HG03442 (cell line): ENCODE measurements around the gene UGT1A5.

Source experiments
- ATAC-seq: cut with Tn5 transposase; IDR thresholded peaks from one replicate; pipeline ENCODE4 v1.9.1; 2021; ENCODE audit warnings: mild to moderate bottlenecking, moderate library complexity; ENCODE audit not compliant: unreplicated experiment

The UGT1A5 gene

DNA sequence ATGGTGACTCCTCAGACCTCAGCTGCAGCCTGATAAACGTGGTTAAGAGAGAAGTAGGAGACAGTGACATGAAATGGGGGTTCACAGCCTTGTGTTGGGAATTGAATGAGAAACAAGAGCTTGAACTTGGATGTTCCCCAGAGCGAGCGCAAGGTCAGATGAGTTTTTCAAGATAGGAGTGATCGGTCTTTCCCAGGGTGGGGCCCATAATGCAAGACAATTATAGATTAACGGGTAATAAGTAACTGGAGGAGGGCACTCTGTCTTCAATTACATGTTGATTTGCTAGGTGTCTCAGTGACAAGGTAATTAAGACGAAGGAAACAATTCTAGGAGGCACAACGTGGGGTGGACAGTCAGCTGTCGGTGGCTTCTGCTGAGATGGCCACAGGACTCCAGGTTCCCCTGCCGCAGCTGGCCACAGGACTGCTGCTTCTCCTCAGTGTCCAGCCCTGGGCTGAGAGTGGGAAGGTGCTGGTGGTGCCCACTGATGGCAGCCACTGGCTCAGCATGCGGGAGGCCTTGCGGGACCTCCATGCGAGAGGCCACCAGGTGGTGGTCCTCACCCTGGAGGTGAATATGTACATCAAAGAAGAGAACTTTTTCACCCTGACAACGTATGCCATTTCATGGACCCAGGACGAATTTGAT, at the start of gene UGT1A5:
Gene UGT1A5 (plus strand): TSS at position 297 of the 651 bp plus-strand sequence. CDS start 85 bp downstream, at position 382.
- ATAC-seq = no peak

DNA sequence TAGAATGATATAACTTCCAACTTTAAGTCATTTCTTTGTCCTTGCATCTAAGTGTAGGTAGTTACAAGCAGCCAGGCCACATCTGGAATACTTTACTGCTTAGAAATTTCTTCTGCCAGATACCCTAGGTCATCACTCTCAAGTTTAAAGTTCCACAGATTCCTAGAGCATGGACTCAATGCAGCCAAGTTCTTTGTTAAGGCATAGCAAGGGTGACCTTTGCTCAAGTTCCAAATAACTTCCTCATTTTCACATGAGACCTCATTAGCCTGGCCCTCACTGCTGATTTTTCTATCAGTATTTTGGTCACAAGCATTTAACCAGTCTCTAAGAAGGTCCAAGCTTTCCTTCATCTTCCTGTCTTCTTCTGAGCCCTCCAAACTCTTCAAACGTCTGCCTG, 48.8 kb upstream of the UGT1A5 start:
- no peak for ATAC-seq

DNA sequence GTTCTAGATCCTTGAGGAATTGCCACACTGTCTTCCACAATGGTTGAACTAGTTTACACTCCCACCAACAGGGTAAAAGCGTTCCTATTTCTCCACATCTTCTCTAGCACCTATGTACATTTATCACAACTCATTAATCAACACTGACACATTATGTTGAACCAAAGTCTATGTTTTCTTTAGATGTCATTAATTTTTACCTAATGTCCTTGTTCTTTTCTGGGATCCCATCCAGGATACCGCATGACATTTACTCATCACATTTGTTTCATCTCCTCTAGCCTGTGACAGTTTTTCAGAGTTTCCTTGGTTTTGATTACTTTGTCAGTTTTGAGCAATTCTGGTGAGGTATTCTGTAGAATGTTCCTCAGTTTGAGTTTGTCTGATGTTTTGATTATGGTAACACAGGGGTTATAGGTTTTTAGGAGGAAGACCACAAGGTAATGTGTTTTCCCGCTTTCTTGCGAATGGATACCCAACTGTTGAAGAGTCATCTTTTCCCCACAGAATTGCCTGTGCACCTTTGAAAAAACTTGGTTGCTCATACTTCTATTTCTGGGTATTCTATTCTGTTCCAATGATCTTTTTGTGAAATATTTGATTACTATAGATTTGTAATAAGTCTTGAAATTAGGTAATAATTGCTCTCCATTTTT, 44.0 kb upstream of the UGT1A5 start:
- ATAC-seq = no peak

DNA sequence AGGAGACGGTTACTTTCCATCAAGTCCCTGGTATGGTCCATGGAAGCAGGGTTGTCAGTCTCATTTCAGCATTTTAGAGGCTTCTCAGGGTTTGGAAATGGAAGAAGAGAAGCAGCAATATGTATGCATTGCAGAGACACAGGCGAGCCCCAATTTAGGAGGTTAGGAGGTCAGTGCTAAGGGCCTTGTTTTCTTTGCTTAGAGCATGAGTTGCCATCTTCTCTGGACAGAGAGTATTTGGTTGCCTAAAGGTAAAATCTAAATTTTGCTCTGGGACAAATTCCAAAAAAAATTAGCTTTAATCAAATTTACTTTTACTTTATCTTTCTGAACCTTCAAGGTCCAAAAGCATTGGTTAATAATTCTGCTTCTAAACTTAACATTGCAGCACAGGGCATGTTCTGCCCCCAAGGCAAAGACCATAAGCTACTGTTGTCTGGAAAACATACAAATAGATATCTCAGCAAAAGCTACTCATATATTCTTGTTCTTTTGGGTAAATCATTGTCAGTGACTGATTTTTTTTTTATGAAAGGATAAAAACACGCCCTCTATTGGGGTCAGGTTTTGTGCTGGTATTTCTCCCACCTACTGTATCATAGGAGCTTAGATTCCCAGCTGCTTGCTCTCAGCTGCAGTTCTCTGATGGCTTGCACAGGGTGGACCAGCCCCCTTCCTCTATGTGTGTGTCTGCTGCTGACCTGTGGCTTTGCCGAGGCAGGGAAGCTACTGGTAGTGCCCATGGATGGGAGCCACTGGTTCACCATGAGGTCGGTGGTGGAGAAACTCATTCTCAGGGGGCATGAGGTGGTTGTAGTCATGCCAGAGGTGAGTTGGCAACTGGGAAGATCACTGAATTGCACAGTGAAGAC, 41.2 kb upstream of the UGT1A5 start, which contains the start of gene UGT1A9:
Gene UGT1A9 (plus strand): TSS at position 609 of the 872 bp plus-strand sequence. CDS start 37 bp downstream, at position 646.
- ATAC-seq = no peak

DNA sequence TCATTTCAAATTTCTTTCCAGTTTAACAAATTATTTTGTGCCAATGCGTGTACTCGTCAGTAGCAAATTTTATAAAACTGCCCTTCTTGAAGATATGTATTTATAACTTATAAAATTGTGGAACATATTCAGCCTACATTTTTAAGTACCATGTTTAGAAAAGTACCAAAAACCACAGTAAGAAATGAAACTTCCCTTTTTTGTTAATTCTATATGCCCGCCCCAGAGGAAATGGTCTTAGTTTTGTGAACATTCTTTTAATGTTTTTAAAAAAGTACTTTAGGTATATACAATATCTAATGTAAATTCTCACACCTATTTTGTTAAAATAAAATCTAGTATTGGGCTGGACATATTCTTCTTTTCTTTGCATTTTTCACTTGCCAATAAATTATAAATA, 39.8 kb upstream of the UGT1A5 start:
- ATAC-seq = no peak

DNA sequence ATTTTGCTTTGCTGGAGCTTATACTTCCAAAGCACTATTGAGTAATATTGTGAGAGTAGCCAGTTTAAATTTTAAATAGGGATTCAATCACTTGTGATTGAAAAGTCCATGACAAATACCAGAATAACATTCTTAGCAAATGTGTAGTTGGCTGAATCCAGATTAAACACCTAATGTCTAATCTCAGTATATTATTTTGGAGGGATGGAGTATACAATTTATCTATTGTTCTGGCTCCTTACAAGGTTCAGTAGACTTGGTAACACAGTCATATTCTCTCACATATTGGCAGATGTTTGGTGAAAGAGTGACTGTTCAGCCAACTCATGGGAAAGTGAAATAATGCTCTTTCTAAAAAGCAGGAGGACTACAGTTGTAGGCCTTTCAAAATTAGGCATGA, 38.8 kb upstream of the UGT1A5 start:
- ATAC-seq = no peak

DNA sequence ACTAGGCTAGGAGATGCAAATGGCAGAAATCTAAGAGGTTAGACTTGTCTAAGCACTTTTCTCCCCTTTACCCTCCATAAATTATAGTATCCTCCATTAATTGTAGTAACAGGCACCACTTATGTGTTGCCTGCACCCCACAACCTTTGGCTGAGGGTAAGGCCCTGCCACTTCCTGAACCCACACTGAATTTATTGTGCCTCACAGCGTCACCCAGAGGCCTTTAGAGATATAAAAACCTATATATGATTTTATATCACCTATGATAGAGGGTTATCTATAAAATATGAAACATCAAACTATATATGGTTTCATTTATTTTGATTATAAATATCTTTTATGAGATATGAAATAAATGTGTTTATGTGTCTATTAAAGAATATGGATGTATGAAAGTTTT, 38.4 kb upstream of the UGT1A5 start:
- no peak for ATAC-seq

DNA sequence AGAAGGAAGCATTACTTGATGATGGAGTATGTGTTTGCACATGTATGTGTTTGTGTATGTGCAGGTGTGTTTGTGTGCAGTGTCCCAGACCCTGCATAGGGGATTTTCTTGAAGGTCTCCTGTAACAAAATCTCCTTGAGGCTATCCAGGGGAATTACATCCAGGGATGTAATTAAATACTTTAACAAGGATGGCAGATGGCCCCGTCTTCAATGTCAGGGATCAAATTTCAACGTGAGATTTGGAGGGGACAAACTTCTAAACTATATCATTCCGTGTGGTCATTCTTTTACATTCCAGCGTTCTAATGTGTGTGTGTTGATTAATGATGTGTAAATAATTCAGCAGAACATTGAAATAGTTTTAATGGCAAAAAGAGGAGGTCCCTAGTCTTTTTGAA, 37.7 kb upstream of the UGT1A5 start:
- ATAC-seq = no peak

DNA sequence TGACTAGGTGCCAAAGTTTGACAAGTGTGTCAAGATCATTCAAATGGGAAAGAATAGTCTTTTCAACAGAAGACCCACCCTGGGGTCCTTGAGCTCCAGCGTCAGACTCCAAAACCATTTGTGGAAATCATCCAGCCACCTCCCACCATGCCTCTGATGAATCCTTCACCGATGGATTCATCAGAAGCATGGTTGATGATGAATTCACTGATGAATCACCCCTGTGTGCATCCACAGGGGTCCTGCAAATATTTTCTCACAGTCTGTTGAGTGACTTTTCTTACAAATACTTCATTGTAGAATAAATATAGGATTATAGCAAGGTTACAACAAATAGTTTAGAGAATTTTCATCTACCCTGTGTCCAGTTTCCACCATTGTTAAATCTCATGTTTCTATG, 36.7 kb upstream of the UGT1A5 start:
- no peak for ATAC-seq

DNA sequence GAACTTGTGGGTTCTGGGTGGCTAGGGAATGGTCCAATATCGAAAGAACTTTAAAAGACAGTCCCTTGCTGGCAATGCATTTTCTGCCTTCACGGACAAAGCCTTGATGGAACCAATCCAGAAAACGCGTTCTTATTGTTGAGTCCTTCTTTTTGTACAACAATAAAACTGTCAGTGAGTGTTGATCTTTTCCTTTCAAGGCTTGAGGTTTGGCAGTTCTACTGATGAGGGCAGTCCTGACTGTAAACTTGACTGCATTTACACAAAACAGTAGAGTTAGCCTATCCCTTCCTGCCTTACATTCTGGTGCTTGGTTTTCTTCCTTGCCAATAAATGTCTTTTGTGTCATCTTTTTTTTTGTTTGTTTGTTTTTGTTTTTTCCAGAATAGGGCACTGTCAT, 33.5 kb upstream of the UGT1A5 start:
- ATAC-seq = no peak

DNA sequence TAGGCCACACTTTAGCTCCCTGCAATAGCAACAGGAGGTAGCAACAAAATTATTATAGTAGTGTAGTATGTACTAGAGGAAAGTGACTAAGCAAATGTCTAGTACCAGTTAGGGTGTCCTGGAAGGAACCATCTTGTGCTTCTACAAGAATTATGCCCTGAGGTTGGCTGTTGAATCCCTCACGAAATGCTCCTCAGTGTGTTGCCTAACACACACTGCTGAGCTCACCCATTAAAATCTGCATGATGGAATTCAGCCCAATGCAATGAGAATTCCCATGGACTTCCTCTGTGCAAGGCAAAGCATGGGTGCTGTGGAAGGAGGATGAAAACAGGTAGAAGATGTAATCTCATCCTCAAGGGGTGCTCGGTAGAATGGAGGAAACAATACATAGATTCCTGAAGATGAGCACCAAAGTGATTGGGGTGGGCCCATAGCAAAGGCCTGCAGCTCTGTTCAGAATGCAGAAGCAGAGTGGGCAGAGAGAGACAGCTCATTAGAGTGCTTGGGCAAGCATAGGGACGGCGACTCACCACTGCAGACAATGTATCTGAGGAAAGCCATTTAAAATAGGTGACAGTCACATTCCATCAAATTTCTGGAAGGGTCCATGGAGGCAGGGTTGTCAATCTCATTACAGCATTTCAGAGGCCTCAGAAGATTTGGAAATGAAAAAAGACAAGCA, 32.2 kb upstream of the UGT1A5 start:
- no peak for ATAC-seq

DNA sequence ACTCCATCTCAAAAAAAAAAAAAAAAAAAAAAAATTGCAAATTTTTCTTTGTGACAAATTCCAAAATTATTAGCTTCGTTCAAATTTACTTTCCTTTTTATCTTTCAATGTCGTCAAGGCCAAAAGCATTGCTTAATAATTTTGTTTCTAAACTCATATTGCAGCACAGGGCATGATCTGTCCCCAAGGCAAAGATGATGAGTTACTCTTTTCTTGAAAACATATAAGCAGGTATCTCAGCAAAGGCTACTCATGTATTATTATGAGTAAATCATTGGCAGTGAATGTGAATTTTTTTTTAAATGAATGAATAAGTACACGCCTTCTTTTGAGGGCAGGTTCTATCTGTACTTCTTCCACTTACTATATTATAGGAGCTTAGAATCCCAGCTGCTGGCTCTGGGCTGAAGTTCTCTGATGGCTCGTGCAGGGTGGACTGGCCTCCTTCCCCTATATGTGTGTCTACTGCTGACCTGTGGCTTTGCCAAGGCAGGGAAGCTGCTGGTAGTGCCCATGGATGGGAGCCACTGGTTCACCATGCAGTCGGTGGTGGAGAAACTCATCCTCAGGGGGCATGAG, 31.1 kb upstream of the UGT1A5 start, which contains the start of gene UGT1A7:
Gene UGT1A7 (plus strand): TSS at position 381 of the 579 bp plus-strand sequence. CDS start 37 bp downstream, at position 418.
- ATAC-seq = no peak

DNA sequence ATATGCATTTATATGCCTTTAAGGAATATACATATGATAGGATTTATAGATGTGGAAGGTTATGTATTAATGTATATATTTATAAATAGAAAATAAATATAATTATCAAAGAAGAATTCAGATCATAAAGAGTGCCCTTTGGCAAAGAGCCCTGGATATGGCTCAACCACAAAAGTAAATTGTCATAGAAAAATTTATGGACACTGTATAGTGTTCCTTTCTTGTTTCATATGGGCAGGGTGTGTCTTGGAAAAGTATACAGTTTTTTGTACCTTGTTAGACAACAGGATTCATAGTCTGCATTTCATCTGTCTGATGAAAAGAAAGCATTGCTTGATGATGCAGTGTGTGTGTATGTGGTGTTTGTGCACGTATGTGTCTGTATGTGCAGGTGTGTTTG, 28.1 kb upstream of the UGT1A5 start:
- no peak for ATAC-seq

DNA sequence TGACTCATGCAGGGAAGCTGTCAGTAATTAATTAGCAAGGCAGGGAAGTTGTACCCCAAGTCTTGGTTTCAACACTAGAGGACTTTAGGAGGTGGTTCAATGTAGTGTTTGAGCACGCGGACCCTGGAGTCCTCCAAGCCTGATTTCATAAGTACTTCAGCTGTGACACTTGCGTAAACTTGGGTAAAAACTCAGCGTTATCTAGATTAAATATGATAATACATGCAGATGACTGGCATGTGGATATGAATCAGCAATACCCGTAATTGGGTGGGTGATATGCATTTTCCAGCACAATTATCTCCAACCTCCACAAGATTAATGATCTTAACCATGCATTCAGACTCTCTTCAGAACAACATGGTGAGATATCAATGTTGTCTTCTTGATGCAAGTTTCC, 25.8 kb upstream of the UGT1A5 start:
- ATAC-seq = no peak

DNA sequence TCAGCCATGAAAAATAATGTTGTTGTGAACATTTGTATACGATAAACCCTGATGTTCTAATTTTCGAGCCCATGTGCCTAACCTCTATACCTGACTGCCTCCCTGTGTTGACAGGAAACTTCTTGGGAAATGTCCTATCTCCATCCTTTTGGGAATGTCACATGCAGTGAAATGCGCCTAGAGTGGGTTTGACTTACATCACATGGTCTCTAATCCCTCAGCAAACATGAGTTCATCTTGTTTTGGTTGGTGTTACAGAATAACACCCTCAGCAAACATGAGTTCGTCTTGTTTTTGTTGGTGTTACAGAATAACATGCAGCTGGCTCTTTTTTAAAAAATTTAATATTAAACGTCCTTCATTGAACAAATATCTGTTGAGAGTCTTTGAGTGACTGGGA, 24.4 kb upstream of the UGT1A5 start:
- no peak for ATAC-seq

DNA sequence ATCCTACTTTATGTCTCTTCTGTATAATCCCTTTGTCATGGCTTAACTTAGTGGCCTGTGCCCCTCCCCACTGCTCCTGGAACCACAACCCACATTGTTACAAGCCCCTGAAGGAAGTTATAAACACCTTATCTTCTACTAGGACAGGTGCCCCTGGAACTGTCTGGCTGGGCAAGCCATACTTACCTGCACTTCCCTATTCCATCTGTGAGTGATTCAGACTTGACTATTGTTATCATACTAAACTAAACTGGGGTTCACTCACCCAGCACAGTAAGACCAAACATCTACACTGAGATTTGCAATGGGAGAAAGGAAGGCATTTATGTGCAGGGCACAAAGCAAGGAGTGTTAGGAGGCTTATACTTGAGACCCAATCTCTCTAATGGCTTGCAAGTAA, 23.7 kb upstream of the UGT1A5 start:
- ATAC-seq = no peak

DNA sequence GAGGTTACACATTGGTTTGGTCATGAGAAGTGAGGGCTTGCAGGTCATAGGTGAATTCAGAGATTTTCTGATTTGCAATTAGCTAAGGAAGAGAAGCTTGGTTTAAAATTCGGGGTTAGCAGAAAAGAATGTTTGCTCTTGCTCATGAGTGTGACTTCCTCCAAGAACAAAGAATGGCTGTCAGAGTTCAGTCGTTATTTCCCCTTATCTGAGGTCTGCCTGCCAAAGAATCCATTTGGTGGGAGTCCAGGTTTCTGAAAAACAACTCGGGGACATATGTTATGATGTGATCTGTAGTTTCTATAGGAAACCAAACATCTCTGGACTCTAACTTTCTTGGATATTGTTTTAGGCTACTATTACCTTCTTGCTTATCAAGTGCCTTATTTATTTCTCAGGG, 23.2 kb upstream of the UGT1A5 start:
- no peak for ATAC-seq

DNA sequence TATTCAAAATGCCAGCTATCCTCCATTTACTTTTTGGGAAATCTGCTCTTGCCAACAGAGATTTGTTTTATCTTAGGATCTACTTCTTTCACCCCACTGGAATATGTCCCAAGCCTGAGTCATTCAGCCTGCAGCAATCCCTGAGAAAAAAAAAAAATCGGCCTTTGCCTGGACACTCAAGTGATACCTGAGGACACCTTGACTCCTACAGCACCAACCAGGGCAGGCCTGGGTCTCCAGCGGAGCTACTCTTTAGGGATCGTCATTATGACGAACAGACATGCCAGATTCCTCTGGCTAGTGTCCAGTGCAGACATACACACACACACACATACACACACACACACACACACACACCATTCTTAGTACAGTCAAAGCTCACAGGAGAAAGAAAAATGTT, 22.3 kb upstream of the UGT1A5 start:
- ATAC-seq = no peak

DNA sequence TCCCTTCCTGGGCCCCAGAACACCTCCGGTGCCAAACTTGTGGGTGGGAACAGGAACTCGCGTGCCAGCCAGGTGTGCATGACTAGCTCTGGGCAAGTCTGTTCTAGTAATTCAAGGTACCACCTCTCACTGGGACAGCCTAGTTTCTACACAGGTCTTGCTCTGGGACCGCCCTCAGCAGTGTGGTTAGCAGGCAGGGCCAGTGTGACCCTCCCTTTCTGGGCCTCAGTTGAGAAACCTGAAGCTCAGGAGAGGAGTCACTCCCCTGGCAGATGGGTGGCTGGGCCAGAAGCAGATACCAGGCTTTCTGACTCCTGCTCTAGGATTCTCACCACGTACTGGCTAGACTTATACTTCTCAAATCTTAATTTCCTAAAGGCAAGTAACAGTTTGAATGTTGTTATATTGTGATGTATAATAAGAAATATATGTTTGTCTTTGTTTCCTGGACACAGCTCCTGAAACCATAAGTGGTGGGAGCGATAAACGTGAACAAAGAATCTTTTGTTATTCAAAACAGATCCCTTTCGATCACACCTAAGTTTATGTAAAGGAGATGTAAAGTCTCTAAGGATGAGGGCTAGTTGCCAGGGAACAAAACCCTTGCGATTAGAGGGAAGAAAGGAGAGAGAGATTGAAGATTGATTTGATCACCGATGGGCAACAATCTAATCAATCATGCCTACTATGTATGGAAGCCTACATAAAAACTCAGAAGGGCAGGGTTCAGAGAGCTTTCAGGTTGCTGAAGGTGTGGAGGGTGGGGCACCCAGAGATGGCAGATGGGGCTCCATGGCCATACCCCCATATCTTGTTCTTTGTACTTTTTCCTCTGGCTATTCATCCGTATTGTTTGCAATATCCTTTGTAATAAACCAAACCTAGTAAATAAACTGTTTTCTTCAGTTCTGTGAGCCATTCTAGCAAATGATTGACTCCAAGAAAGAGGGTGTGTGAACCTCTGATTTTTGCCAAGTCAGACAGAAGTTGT, 21.0 kb upstream of the UGT1A5 start:
- ATAC-seq = no peak

DNA sequence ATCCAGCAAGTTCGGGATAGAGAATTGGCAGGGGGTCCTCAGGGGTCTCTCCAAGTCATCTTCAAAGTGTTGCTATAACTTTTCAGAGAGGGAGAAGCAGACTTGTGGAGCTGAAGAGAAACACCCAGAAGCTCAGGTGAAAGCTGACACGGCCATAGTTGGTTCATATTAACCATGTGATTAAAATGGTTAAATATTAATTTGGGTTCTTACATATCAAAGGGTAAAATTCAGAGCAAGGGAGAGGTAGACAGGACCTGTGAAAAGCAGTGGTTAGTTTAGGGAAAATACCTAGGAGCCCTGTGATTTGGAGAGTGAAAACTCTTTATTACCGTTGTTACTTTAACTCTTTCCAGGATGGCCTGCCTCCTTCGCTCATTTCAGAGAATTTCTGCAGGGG, 20.1 kb upstream of the UGT1A5 start, which contains the start of gene UGT1A6:
Gene UGT1A6 (plus strand): TSS at position 243 of the 400 bp plus-strand sequence. CDS start 115 bp downstream, at position 358.
- ATAC-seq = no peak
